ACC112 (cell line): Measurements from ENCODE around the gene RHCG.
A peak's percentile ranks its signal among the peaks of the same experiment; 100 is the strongest.

Experiments
- H2AFZ ChIP-seq: fragments of 200-600 bp; sonication (generic); one replicate; pipeline ENCODE4 v1.6.0; 2017; ENCODE audit warnings: antibody characterized with exemption, low read length; ENCODE audit not compliant: unreplicated experiment
- H3K27ac ChIP-seq: fragments of 200-600 bp; sonication (generic); 2 replicates; pipeline ENCODE4 v1.5.1; 2014; ENCODE audit warnings: low read depth, mild to moderate bottlenecking, antibody characterized with exemption, low read length, moderate library complexity
- H3K27me3 ChIP-seq: fragments of 200-600 bp; sonication (generic); 2 replicates; pipeline ENCODE4 v1.6.1; 2014; ENCODE audit warnings: mild to moderate bottlenecking, antibody characterized with exemption, low read length, moderate library complexity, mixed read lengths; ENCODE audit not compliant: insufficient read depth
- H3K36me3 ChIP-seq: fragments of 200-600 bp; sonication (generic); 2 replicates; pipeline ENCODE4 v1.6.1; 2016; ENCODE audit warnings: mild to moderate bottlenecking, antibody characterized with exemption, low read length, moderate library complexity, mixed read lengths; ENCODE audit not compliant: insufficient read depth
- H3K4me1 ChIP-seq: fragments of 200-600 bp; sonication (generic); one replicate; pipeline ENCODE4 v1.6.1; 2016; ENCODE audit warnings: low read length, mixed read lengths; ENCODE audit not compliant: insufficient read depth, unreplicated experiment, control insufficient read depth
- H3K4me3 ChIP-seq: fragments of 200-600 bp; sonication (generic); 2 replicates; pipeline ENCODE4 v1.5.1; 2014; ENCODE audit warnings: mild to moderate bottlenecking, low read depth, low read length
- H3K79me2 ChIP-seq: fragments of 200-600 bp; sonication (generic); one replicate; pipeline ENCODE4 v1.6.0; 2016; ENCODE audit warnings: low read length; ENCODE audit not compliant: control insufficient read depth, unreplicated experiment, insufficient read depth

RHCG gene

GRCh38 chr15:89496155-89497098 is at the start of gene RHCG:
RHCG (minus strand) TSS chr15:89496583; CDS start chr15:89496544, 39 bp downstream.
- Histone ChIP-seq H3K4me1 (peaks cover 25% of the 10 kb centered on the region), H2AFZ (no peak within 1 kb of the TSS), H3K27me3 (peaks cover 11% of the 10 kb centered on the region; the same call in 1 of the 2 replicates), H3K27ac (peak within 1 kb of the TSS; percentile 59), H3K79me2 (no peaks in the 10 kb centered on the region), H3K36me3 (no peaks in the 10 kb centered on the region), H3K4me3 (peak within 1 kb of the TSS; percentile 79)

- Histone ChIP-seq H3K27me3 (peaks cover 27% of the 10 kb centered on the region), H3K36me3 (no peaks in the 10 kb centered on the region), H3K4me1 (no peaks in the 10 kb centered on the region), H2AFZ (no peak overlapping the region), H3K79me2 (no peaks in the 10 kb centered on the region), H3K27ac (no peak overlapping the region), H3K4me3 (no peak overlapping the region)
Measured at GRCh38 chr15:89543389-89543788, 47.0 kb upstream of the RHCG start.

- Histone ChIP-seq H3K79me2 (no peaks in the 10 kb centered on the region), H3K36me3 (no peaks in the 10 kb centered on the region)
Measured at GRCh38 chr15:89542369-89542768, 46.0 kb upstream of the RHCG start.

GRCh38 chr15:89539027-89539426 is 42.6 kb upstream of the RHCG start:
- H3K4me3 ChIP-seq = no peak overlapping the region
- H2AFZ ChIP-seq = no peak overlapping the region
- no peak overlapping the region for H3K27ac ChIP-seq
- H3K79me2 ChIP-seq = no peaks in the 10 kb centered on the region
- peaks cover 7% of the 10 kb centered on the region for H3K27me3 ChIP-seq
- H3K4me1 ChIP-seq = no peaks in the 10 kb centered on the region
- no peaks in the 10 kb centered on the region for H3K36me3 ChIP-seq

More at GRCh38 chr15:89542369-89542768, 46.0 kb upstream of the RHCG start:
- Histone ChIP-seq H3K4me1 (no peaks in the 10 kb centered on the region), H2AFZ (no peak overlapping the region), H3K27ac (no peak overlapping the region), H3K4me3 (no peak overlapping the region), H3K27me3 (peaks cover 20% of the 10 kb centered on the region)

GRCh38 chr15:89533861-89534544 is 37.6 kb upstream of the RHCG start:
- Histone ChIP-seq H3K27ac (no peak overlapping the region), H3K4me3 (no peak overlapping the region), H3K4me1 (no peaks in the 10 kb centered on the region), H3K36me3 (no peaks in the 10 kb centered on the region), H3K27me3 (peaks cover 3% of the 10 kb centered on the region; the same call in 1 of the 2 replicates), H3K79me2 (no peaks in the 10 kb centered on the region), H2AFZ (no peak overlapping the region)

GRCh38 chr15:89531796-89532537 is 35.6 kb upstream of the RHCG start:
- no peak overlapping the region for H3K27ac ChIP-seq
- H3K4me1 ChIP-seq = no peaks in the 10 kb centered on the region
- H3K79me2 ChIP-seq = no peaks in the 10 kb centered on the region
- no peaks in the 10 kb centered on the region for H3K36me3 ChIP-seq
- no peaks in the 10 kb centered on the region; the same call in 1 of the 2 replicates for H3K27me3 ChIP-seq
- no peak overlapping the region for H3K4me3 ChIP-seq
- no peak overlapping the region for H2AFZ ChIP-seq

- peaks cover 2% of the 10 kb centered on the region; the same call in 1 of the 2 replicates for H3K27me3 ChIP-seq
- no peaks in the 10 kb centered on the region for H3K36me3 ChIP-seq
- H2AFZ ChIP-seq = no peak overlapping the region
- no peak overlapping the region for H3K27ac ChIP-seq
- no peak overlapping the region for H3K4me3 ChIP-seq
- H3K4me1 ChIP-seq = no peaks in the 10 kb centered on the region
- no peaks in the 10 kb centered on the region for H3K79me2 ChIP-seq
Measured at GRCh38 chr15:89530976-89531375, 34.6 kb upstream of the RHCG start.

- H3K4me3 ChIP-seq = no peak overlapping the region
- peaks cover 11% of the 10 kb centered on the region for H3K27me3 ChIP-seq
- H3K4me1 ChIP-seq = no peaks in the 10 kb centered on the region
- H3K79me2 ChIP-seq = no peaks in the 10 kb centered on the region
- no peaks in the 10 kb centered on the region for H3K36me3 ChIP-seq
- no peak overlapping the region for H3K27ac ChIP-seq
- no peak overlapping the region for H2AFZ ChIP-seq
Measured at GRCh38 chr15:89528757-89529352, 32.5 kb upstream of the RHCG start.

- Histone ChIP-seq H2AFZ (no peak overlapping the region), H3K27me3 (peaks cover 30% of the 10 kb centered on the region), H3K79me2 (no peaks in the 10 kb centered on the region), H3K27ac (no peak overlapping the region), H3K4me1 (no peaks in the 10 kb centered on the region), H3K36me3 (no peaks in the 10 kb centered on the region), H3K4me3 (no peak overlapping the region)
Measured at GRCh38 chr15:89526601-89527441, 30.4 kb upstream of the RHCG start.
